GM19035 (cell line): ENCODE data around the gene ARHGEF12.

Experiments used
- ATAC-seq: cut with Tn5 transposase; IDR thresholded peaks from one replicate; pipeline ENCODE4 v1.9.1; 2021; ENCODE audit not compliant: unreplicated experiment

Gene ARHGEF12, protein sequence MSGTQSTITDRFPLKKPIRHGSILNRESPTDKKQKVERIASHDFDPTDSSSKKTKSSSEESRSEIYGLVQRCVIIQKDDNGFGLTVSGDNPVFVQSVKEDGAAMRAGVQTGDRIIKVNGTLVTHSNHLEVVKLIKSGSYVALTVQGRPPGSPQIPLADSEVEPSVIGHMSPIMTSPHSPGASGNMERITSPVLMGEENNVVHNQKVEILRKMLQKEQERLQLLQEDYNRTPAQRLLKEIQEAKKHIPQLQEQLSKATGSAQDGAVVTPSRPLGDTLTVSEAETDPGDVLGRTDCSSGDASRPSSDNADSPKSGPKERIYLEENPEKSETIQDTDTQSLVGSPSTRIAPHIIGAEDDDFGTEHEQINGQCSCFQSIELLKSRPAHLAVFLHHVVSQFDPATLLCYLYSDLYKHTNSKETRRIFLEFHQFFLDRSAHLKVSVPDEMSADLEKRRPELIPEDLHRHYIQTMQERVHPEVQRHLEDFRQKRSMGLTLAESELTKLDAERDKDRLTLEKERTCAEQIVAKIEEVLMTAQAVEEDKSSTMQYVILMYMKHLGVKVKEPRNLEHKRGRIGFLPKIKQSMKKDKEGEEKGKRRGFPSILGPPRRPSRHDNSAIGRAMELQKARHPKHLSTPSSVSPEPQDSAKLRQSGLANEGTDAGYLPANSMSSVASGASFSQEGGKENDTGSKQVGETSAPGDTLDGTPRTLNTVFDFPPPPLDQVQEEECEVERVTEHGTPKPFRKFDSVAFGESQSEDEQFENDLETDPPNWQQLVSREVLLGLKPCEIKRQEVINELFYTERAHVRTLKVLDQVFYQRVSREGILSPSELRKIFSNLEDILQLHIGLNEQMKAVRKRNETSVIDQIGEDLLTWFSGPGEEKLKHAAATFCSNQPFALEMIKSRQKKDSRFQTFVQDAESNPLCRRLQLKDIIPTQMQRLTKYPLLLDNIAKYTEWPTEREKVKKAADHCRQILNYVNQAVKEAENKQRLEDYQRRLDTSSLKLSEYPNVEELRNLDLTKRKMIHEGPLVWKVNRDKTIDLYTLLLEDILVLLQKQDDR (N-terminal part only)

GRCh38 chr11:120335908-120336640, at the start of gene ARHGEF12:
ARHGEF12 (plus strand) TSS chr11:120336413; CDS start chr11:120337244, 831 bp downstream.
- peak; percentile 66 for ATAC-seq

- no peak for ATAC-seq
Measured at GRCh38 chr11:120288021-120288420, 48.2 kb upstream of the ARHGEF12 start.

- no peak for ATAC-seq
Measured at GRCh38 chr11:120289426-120289825, 46.8 kb upstream of the ARHGEF12 start.

GRCh38 chr11:120290956-120291355, 45.3 kb upstream of the ARHGEF12 start:
- ATAC-seq = no peak

DNA sequence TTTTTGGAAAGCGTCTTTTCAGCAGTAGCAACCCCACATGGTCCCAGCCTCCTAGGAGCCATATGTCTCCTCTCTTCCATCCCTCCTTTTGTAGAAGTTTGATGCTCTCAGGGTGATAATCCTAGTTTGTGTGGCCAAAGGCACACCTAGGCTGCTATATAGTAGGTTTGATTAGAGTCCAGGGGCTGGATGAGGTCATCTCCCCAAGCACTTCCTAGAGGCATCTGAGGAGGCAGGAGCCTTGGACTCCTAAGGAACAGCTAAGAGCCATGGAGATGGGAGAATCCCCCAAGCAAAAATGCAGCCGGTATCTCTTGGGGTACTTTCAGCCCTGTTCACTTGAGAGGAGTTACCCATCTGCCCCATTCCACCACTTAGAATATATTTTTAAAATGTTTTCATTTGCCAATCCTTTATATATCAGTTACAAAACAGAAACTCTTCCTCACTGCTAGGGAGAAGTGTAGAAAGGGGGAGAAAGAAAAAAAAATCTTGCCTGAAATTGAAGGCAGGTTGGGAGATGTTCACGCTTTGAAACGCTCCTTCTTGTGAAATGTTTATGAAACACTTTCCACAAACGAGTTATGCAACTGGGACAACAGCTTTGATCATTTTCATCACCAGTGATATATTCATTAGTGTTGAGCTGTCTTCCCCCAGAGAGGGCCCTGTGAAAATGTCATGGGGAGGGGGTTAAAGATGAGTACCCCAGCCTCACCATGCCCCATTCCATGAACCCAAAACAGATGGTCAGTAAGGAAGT, 43.0 kb upstream of the ARHGEF12 start:
- ATAC-seq = no peak

DNA sequence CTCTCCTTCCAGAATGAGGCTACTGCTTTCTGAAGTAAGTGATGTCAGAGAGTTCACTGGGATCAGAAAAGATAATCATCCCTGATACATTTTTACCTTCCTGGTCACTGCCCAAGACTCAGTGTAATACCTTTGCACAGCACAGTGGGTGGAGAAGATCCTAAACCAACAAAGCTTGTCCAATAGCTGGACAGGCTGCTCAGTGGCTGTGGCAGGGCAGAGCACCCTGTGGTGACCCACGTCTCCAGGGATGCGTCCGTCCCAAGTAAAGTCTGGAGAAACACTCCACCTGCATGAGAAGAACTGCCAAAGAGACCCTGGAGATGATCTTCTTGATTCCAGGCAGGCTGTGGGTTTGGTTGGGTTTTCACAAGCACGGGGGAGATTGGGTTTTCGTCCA, 42.1 kb upstream of the ARHGEF12 start:
- ATAC-seq = no peak

GRCh38 chr11:120295099-120295498, 41.1 kb upstream of the ARHGEF12 start:
- ATAC-seq = no peak

DNA sequence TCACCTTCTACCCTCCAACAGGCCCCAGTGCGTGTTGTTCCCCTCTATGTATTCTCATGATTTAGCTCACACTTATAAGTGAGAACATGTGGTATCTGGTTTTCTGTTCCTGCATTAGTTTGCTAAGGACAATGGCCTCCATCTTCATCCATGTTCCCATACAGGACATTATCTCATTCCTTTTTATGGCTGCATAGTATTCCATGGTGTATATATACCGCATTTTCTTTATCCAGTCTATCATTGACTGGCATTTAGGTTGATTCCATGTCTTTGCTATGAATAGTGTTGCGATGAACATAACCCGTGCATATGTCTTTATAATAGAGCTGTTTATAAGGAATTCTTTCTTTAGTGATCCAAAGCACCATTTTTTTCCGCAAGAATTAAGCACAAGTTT, 39.7 kb upstream of the ARHGEF12 start:
- ATAC-seq = no peak

DNA sequence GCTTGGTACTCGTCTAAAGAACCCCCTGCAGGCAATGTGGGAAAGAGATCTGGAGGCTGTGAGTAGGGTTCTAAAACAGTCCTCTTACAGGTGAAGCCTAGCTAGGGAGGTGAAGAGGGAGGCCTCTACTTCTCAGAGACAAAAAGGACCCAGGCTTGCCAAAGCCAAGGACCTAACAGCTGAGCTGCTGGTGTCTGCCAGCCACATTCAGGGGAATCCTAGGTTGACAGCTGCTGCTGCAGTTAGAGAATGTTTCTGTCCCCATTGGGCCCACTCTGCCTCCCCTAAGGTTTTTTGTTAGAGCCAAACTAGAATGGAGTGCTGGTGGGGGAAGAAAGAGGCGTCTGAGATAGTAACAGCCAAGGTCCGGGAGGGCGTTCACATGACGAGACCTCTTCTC, 37.8 kb upstream of the ARHGEF12 start:
- no peak for ATAC-seq

GRCh38 chr11:120302001-120302805, 34.0 kb upstream of the ARHGEF12 start:
- no peak for ATAC-seq

DNA sequence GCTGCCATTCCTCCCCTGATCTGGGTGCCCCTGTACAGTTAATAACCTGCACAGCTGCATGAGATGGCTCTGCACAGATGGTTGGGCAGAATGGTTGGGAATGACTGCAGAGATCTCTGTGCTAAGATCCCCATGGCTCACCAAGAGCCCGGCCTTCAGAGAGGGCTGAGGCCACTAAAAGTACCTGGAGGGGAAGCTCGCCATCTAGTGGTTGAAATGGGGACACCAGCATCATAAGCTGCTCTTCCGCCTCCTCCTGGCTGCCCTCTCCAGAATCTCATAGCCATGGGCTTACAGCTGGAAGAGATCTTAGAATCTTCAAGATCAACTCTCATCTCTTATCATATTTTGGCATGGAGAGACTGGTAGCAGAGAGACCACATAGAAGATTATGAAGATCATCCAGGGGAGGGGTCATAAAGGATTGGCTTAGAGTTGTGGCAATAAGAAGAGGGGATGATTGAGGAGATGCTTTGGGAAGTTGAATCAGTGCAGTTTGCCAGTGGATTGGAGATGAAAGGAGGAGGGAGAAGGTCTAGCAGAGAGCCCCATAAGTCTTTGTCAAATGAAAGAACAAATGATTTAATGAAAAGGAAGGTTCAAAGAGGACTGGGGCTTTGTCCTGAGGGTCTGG, 33.1 kb upstream of the ARHGEF12 start:
- ATAC-seq = peak; percentile 84

DNA sequence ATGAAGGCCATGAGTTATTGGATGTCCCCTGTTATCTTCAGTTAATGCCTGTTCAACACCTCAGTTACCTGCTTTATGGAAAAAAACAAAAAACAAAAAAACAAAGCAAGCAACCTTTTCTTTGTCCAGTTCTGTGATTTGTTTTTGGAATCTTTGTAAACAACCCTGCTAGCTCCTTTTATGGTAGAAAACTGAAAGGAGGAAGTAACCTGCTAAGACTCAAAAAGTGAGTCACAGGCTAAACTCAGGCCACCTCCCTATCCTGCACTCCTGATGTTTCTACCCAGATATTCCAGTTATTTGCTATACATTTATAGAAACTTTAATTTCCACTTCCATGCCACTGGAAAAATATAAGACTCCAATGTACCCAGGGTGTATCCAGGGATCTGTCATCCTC, 31.7 kb upstream of the ARHGEF12 start:
- ATAC-seq = no peak

GRCh38 chr11:120305286-120305685, 30.9 kb upstream of the ARHGEF12 start:
- no peak for ATAC-seq

GRCh38 chr11:120306519-120307242, 29.5 kb upstream of the ARHGEF12 start:
- ATAC-seq = no peak

- ATAC-seq = no peak
Measured at GRCh38 chr11:120307476-120307875, 28.7 kb upstream of the ARHGEF12 start.

DNA sequence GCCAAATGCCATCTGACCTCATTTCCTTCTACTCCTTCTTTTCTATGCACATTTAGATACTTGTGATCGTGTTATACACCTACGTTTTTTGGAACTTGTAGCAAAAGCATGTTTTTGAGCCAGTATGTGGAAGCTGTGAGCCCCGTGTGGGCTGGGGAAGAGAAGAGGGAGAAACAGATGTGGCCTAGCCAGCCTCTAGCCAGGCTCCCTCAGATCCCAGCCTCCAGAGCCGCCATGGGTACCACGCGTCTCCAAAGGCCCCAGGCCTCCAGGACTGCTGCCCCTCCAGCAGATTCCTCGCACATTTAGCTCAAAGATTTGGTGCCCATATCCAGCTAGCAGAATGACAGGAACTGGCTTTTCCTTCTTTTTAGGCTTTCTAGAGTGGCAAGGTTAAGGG, 28.1 kb upstream of the ARHGEF12 start:
- ATAC-seq = no peak

DNA sequence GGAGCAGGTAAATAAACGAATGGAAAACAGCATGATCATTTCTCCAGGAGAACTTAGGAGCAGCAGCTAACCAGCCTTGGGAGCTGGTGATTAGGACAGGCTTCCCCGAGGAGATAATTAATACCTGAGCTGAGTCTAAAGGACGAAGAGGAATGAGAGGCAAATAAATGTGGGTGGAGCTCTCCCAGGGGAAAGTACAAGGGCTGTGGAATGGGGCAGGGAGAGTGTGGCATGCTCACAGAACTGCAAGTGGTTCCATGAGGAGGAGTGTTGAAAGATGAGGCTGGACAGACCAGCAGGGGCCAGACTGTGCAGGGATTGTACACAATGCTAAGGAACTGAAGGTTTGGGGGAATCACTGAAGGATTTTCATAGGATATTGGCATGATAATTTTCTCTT, 25.3 kb upstream of the ARHGEF12 start:
- no peak for ATAC-seq

- no peak for ATAC-seq
Measured at GRCh38 chr11:120314861-120315260, 21.4 kb upstream of the ARHGEF12 start.
